Activated CD4-positive, alpha-beta T cell treated with anti-CD3 and anti-CD28 coated beads for 36 hours (primary cell): ENCODE results near the gene BZW1. TPM values are rescaled to one million over a fixed set of nuclear protein-coding genes. Genes with fewer than 3 reads are reported as not detected.

Experiments used
- ATAC-seq: fragments of 200-7000 bp; cut with Tn5 transposase; one replicate; pipeline ENCODE4 v1.10.0; 2021; ENCODE audit warnings: mild to moderate bottlenecking, moderate library complexity
- CTCF ChIA-PET: fragments of 350-600 bp; sonication (Branson Sonifier 250); formaldehyde crosslinking; loops from one replicate; lab custom pipeline; 2021; ENCODE audit warnings: antibody characterized with exemption; lab: Charles Lee
- POLR2A ChIA-PET: fragments of 350-600 bp; sonication (Branson Sonifier 250); formaldehyde crosslinking; loops from one replicate; lab custom pipeline; 2021; ENCODE audit warnings: antibody characterized with exemption, inconsistent platforms; lab: Charles Lee
- DNase-seq: peaks from one replicate; pipeline ENCODE4 v3.0.0-alpha.2; 2020
- H3K27ac Mint-ChIP-seq: one replicate; pipeline ENCODE4 v1.8.0; 2021; ENCODE audit warnings: mixed read lengths
- H3K27me3 Mint-ChIP-seq: one replicate; pipeline ENCODE4 v1.8.0; 2021; ENCODE audit warnings: mixed read lengths
- H3K36me3 Mint-ChIP-seq: one replicate; pipeline ENCODE4 v1.8.0; 2021; ENCODE audit warnings: low read depth, mixed read lengths
- H3K4me1 Mint-ChIP-seq: one replicate; pipeline ENCODE4 v1.8.0; 2021; ENCODE audit warnings: mixed read lengths
- H3K4me3 Mint-ChIP-seq: one replicate; pipeline ENCODE4 v1.8.0; 2021; ENCODE audit warnings: mild to moderate bottlenecking, moderate library complexity, mixed read lengths
- H3K9me3 Mint-ChIP-seq: one replicate; pipeline ENCODE4 v1.8.0; 2021; ENCODE audit warnings: low read depth, mixed read lengths
- intact Hi-C, 2 experiments: fragments of 100-400 bp; cut with DNase I in 1 of 2; cut with micrococcal nuclease in 1 of 2; formaldehyde crosslinking; loops; one replicate each; pipeline versions ENCODE4 v1.14.2 to v1.15.1; 2022 to 2024; cut with DNase I, micrococcal nuclease
- total RNA-seq, 2 experiments: library from RNA; stranded (reverse); gene quantifications; one replicate each; pipeline ENCODE4 v1.2.3, GENCODE V29; 2021

BZW1 gene
- total RNA-seq, 2 experiments from 2014 or later: 413 to 474 TPM

- CTCF ChIA-PET: no interaction called here
These were observed 23.0 kb downstream of the BZW1 start for GRCh38 chr2:200834701-200835100.

GRCh38 chr2:200839513-200839912 is 27.8 kb downstream of the BZW1 start:
- ChIA-PET POLR2A (no interaction called here), CTCF (no interaction called here)
- H3K27me3 Mint-ChIP-seq: no peaks in the 10 kb centered on the region
- ATAC-seq (no peak), DNase-seq (no peak)
- intact Hi-C loops: no loop called here
- no peak overlapping the region for H3K27ac Mint-ChIP-seq
- H3K4me3 Mint-ChIP-seq: no peak overlapping the region
- H3K9me3 Mint-ChIP-seq: peaks cover 11% of the 10 kb centered on the region
- H3K4me1 Mint-ChIP-seq: no peaks in the 10 kb centered on the region
- no peaks in the 10 kb centered on the region for H3K36me3 Mint-ChIP-seq

More at GRCh38 chr2:200834701-200835100, 23.0 kb downstream of the BZW1 start:
- Mint-ChIP-seq H3K4me3 (no peak overlapping the region), H3K27ac (no peak overlapping the region), H3K4me1 (no peaks in the 10 kb centered on the region), H3K9me3 (peaks cover 11% of the 10 kb centered on the region), H3K27me3 (no peaks in the 10 kb centered on the region), H3K36me3 (no peaks in the 10 kb centered on the region)
- ATAC-seq (no peak), DNase-seq (no peak)
- intact Hi-C loops: no loop called here
- POLR2A ChIA-PET: interaction anchor here (0.6 kb wide), 1 partner anchor 20 kb away, joined by 4 read pairs; no protein-coding TSS in a partner anchor

- ChIA-PET POLR2A (no interaction called here), CTCF (interaction anchor here (0.6 to 1.8 kb wide), 4 partner anchors 9 to 57 kb away, joined by 3 to 4 read pairs (median 4); no protein-coding TSS in a partner anchor)
- intact Hi-C loops: no loop called here
- no peaks in the 10 kb centered on the region for H3K36me3 Mint-ChIP-seq
- H3K4me3 Mint-ChIP-seq: no peak overlapping the region
- H3K27ac Mint-ChIP-seq: no peak overlapping the region
- H3K4me1 Mint-ChIP-seq: no peaks in the 10 kb centered on the region
- no peaks in the 10 kb centered on the region for H3K27me3 Mint-ChIP-seq
- H3K9me3 Mint-ChIP-seq: no peaks in the 10 kb centered on the region
- ATAC-seq (no peak), DNase-seq (no peak)
These were observed 32.6 kb downstream of the BZW1 start for GRCh38 chr2:200843993-200844948.

DNA sequence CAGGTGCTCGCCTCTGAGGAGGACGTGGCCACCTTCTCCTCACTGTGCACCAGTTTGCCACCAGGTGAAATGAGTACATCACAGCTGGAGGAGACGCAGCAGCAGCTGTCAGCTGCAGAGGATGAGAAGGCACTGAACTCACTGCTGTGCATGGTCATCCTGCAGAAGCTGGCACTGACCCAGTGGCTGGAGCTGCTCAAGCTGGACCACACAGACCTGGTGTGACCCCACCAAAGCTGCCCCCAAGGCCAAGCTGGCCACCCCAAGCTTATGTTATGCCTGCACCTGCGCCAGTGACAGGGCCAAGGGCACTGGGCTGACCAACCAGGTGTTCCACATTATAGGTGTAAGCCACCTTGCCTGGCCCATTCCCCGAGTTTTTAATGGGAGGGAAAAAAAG is 33.5 kb downstream of the BZW1 start:
- no peak overlapping the region for H3K4me3 Mint-ChIP-seq
- peaks cover under 1% of the 10 kb centered on the region for H3K36me3 Mint-ChIP-seq
- H3K27ac Mint-ChIP-seq: no peak overlapping the region
- CTCF ChIA-PET: interaction anchor here (0.6 to 1.8 kb wide), 5 partner anchors 18 to 362 kb away, joined by 3 to 5 read pairs (median 4); no protein-coding TSS in a partner anchor
- DNase-seq (no peak), ATAC-seq (no peak)
- no peaks in the 10 kb centered on the region for H3K9me3 Mint-ChIP-seq
- intact Hi-C loops: no loop called here
- H3K4me1 Mint-ChIP-seq: no peaks in the 10 kb centered on the region
- POLR2A ChIA-PET: interaction anchor here (0.6 to 1.2 kb wide), 5 partner anchors 16 to 226 kb away, joined by 3 to 6 read pairs (median 3); partner anchors contain the start of gene NIF3L1
- no peaks in the 10 kb centered on the region for H3K27me3 Mint-ChIP-seq

DNA sequence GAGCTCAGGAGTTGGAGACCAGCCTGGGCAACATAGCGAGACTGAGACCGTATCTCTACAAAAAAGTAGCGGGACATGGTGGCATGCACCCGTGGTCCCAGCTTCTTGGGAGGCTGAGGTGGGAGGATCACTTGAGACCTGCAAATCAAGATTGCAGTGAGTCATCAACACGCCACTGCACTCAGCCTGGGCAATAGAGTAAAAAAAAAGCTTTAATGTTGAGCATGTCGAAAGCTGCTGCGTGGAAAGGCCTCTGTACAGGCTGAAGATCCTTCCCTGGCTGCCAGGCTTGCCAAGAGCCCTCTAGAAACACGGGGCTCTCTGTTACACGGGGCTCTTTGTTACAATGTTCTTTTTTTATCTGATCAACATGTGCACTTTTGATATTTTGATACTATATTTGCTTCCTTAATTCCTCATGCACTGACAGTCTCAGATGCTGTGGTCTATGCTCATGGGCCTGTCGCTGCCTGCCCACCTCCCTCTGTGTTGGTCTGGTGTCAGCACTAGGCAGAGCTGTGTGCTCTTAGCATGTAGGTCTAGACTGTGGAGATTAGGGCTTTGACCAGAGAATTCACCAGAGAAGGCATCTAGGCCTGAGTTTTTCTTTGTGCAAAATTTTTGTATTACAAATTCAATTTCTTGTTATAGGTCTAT is 34.1 kb downstream of the BZW1 start:
- no peak for DNase-seq
- Mint-ChIP-seq H3K27ac (no peak overlapping the region), H3K36me3 (peaks cover 6% of the 10 kb centered on the region), H3K4me1 (no peaks in the 10 kb centered on the region), H3K9me3 (no peaks in the 10 kb centered on the region), H3K27me3 (no peaks in the 10 kb centered on the region), H3K4me3 (no peak overlapping the region)
- ChIA-PET CTCF (interaction anchor here (0.9 to 1.8 kb wide), 2 partner anchors 23 to 26 kb away, joined by 4 to 5 read pairs; no protein-coding TSS in a partner anchor), POLR2A (interaction anchor here (0.6 to 1.2 kb wide), 4 partner anchors 17 to 225 kb away, joined by 3 to 6 read pairs (median 4); partner anchors contain the start of gene NIF3L1)
- intact Hi-C loops: no loop called here
- ATAC-seq: no peak

GRCh38 chr2:200847269-200847668 is 35.6 kb downstream of the BZW1 start:
- intact Hi-C loops: no loop called here
- no peak overlapping the region for H3K4me3 Mint-ChIP-seq
- no peak for ATAC-seq
- no peaks in the 10 kb centered on the region for H3K4me1 Mint-ChIP-seq
- POLR2A ChIA-PET: interaction anchor here (0.6 kb wide), 1 partner anchor 12 kb away, joined by 5 read pairs; no protein-coding TSS in a partner anchor
- DNase-seq: no peak
- H3K36me3 Mint-ChIP-seq: peaks cover 19% of the 10 kb centered on the region
- H3K9me3 Mint-ChIP-seq: no peaks in the 10 kb centered on the region
- no peaks in the 10 kb centered on the region for H3K27me3 Mint-ChIP-seq
- CTCF ChIA-PET: interaction anchor here (0.6 to 0.7 kb wide), 2 partner anchors 17 to 477 kb away, joined by 3 read pairs; partner anchors contain the start of gene CLK1
- no peak overlapping the region for H3K27ac Mint-ChIP-seq

DNA sequence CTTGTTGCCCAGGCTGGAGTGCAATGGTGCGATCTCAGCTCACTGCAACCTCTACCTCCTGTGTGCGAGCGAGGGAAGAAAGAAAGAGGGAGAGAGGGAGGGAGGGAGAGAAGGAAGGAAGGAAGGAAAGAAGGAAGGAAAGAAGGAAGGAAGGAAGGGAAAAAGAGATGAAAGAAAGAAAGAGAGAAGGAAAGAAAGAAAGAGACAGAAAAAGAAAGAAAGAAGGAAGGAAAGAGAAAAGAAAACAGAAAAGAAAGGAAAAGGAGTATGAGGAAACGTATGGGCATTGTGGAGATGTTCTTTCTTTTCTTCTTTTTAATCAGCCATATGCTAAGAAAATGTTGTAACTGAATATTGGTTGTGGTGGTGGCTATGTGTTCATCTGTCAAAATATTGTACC is 36.2 kb downstream of the BZW1 start:
- Mint-ChIP-seq H3K27me3 (no peaks in the 10 kb centered on the region), H3K9me3 (no peaks in the 10 kb centered on the region), H3K4me1 (no peaks in the 10 kb centered on the region), H3K27ac (no peak overlapping the region), H3K4me3 (no peak overlapping the region), H3K36me3 (peaks cover 26% of the 10 kb centered on the region)
- ChIA-PET CTCF (interaction anchor here (0.7 to 0.8 kb wide), 2 partner anchors 28 to 30 kb away, joined by 3 to 5 read pairs; no protein-coding TSS in a partner anchor), POLR2A (no interaction called here)
- intact Hi-C loops: no loop called here
- DNase-seq: no peak
- no peak for ATAC-seq

DNA sequence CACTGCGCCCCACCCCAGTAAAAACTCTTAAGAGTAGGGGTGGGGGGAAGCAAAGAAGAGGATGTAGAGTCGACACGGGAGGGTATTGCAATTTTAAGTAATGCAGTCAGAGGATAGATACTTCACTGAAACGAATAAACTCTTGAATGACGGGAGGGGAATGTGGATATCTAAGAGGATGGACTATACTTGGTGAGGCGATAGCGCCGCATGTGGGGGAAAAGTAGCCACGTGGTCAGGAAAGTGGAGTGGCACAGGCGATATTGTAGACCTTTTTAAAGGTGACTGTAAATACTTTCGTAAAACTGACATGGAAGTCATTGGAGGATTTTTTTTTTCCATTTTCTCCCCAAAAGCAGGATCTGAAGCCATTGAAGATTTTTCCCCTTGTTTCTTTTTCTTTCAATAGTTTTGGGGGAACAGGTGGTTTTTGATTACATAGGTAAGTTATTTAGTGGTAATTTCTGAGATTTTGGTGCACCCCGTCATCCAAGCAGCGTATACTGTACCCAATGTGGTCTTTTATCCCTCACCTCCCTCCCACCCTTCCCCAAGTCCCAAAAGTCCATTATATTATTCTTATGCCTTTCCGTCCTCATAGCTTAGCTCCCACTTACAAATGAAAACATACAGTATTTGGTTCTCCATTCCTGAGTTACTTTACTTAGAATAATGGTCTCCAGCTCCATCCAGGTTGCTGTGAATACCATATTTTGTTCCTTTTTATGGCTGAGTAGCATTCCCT is 39.0 kb downstream of the BZW1 start:
- H3K4me1 Mint-ChIP-seq: no peaks in the 10 kb centered on the region
- H3K27ac Mint-ChIP-seq: peak overlapping the region; percentile 2
- POLR2A ChIA-PET: interaction anchor here (0.6 to 2.1 kb wide), 4 partner anchors 13 to 230 kb away, joined by 3 to 5 read pairs (median 4); no protein-coding TSS in a partner anchor
- DNase-seq: no peak
- no peak for ATAC-seq
- H3K9me3 Mint-ChIP-seq: no peaks in the 10 kb centered on the region
- peak overlapping the region; percentile 5 for H3K4me3 Mint-ChIP-seq
- H3K27me3 Mint-ChIP-seq: no peaks in the 10 kb centered on the region
- H3K36me3 Mint-ChIP-seq: peaks cover 46% of the 10 kb centered on the region
- intact Hi-C loops: no loop called here
- CTCF ChIA-PET: interaction anchor here (0.6 to 1.1 kb wide), 2 partner anchors 9 to 12 kb away, joined by 3 read pairs; no protein-coding TSS in a partner anchor

DNA sequence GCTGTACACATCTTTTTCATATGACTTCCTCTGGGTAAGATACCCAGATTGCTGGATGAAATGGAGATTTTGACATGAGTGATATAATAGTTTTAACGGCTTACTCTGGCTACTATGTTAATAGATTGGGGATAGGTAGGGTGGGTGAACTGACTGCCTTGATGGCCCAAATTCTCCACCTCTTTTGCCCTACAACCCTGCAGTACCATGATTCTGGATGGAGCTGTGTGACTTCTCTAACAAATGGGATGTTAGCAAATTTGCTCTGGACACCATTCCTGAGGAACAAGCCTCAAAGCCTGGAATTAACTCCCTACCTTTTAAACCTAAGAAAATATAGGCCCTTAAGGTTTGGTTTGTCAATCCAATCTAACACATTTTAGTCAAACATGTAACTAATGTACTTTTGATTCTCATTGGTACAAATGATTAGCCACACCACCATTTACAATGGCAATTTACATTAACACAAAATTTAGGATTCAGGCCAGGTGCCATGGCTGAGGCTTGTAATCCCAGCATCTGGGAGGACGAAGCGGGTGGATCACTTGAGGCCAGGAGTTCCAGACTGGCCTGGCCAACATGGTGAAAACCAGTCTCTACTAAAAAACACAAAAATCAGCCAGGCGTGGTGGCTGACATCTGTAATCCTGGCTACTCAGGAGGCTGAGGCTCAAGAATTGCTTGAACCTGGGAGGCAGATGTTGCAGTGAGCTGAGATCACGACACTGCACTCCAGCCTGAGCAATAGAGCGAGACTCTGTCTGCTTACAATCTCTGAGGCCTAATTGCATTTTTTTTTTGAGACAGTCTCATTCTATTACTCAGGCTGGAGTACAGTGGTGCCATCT is 39.9 kb downstream of the BZW1 start:
- H3K9me3 Mint-ChIP-seq: no peaks in the 10 kb centered on the region

GRCh38 chr2:200852605-200853004 is 40.9 kb downstream of the BZW1 start:
- Mint-ChIP-seq H3K27me3 (no peaks in the 10 kb centered on the region), H3K4me1 (peaks cover 7% of the 10 kb centered on the region), H3K4me3 (no peak overlapping the region), H3K36me3 (peaks cover 62% of the 10 kb centered on the region), H3K27ac (peak overlapping the region; percentile 31), H3K9me3 (no peaks in the 10 kb centered on the region)
- POLR2A ChIA-PET: interaction anchor here (2.1 kb wide), 1 partner anchor 11 kb away, joined by 4 read pairs; no protein-coding TSS in a partner anchor
- no peak for ATAC-seq
- CTCF ChIA-PET: interaction anchor here (0.8 to 1.5 kb wide), 4 partner anchors 9 to 139 kb away, joined by 3 to 6 read pairs (median 4); no protein-coding TSS in a partner anchor
- no peak for DNase-seq
- intact Hi-C loops: no loop called here

More for the DNA sequence above, 39.9 kb downstream of the BZW1 start:
- Mint-ChIP-seq H3K27me3 (no peaks in the 10 kb centered on the region), H3K27ac (no peak overlapping the region), H3K4me1 (no peaks in the 10 kb centered on the region), H3K4me3 (no peak overlapping the region), H3K36me3 (peaks cover 52% of the 10 kb centered on the region)
- DNase-seq (no peak), ATAC-seq (no peak)
- POLR2A ChIA-PET: interaction anchor here (1.0 to 2.1 kb wide), 2 partner anchors 12 to 34 kb away, joined by 3 to 4 read pairs; no protein-coding TSS in a partner anchor
- intact Hi-C loops: no loop called here
- CTCF ChIA-PET: interaction anchor here (1.1 kb wide), 1 partner anchor 32 kb away, joined by 6 read pairs; no protein-coding TSS in a partner anchor
